ENCODE data around the gene RNU7-1. TPM values are rescaled to one million over a fixed set of nuclear protein-coding genes. Genes with fewer than 3 reads are reported as not detected.

The RNU7-1 gene
- total and polyA plus RNA-seq, 9 of the 15 experiments (the other 6 are each of a cell fraction or from before 2014, with no cell fraction given): not detected

DNA sequence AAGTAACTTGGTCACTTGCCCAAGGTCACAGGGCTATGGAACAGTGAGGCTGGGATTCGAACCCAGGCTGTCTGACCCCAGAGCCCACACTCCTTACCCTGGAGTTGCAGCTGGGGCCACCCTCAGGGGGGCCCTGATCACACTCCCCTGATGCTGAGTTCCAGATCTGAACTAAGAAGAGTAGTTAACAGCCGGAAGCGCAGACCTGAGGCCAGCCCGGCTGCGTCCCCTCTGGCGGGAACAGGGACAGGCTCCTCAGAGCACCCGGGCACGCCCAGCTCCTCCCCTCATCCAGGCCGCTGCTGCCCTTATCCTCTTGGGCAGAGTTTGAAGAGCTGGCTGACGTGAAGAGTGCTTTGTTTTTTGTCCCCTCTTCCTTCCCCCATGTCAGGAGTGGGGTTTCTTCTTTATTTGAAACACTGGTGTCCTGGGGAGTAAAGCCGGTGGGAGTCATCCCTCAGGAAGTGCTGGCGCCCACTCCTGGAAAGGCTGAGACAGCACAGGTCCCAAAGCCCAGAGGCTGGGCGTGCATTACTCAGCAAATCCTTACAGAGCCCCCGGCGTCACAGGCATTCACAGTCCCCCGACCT is 18.2 kb downstream of the RNU7-1 start (continued):
- peak; percentile 66; the same call in 1 of the 2 replicates for TF ChIP-seq POLR2AphosphoS5 (IDR thresholded peaks at IDR 0.05; ENCODE audit: control insufficient read depth, insufficient read depth, low read depth, low read length)
- no peak for TF ChIP-seq CSDE1 (IDR thresholded peaks at IDR 0.05)
- peak; percentile 79 for TF ChIP-seq MAFF (IDR thresholded peaks at IDR 0.05; ENCODE audit: low read length)
- TF ChIP-seq BRD4 (IDR thresholded peaks at IDR 0.05): no peak
- no peak for TF ChIP-seq ELF4 (CRISPR knock-in tag; IDR thresholded peaks at IDR 0.05)
- TF ChIP-seq ZNF561 (CRISPR knock-in tag; conservative IDR thresholded peaks at IDR 0.05): no peak
- TF ChIP-seq, protein P1, sequence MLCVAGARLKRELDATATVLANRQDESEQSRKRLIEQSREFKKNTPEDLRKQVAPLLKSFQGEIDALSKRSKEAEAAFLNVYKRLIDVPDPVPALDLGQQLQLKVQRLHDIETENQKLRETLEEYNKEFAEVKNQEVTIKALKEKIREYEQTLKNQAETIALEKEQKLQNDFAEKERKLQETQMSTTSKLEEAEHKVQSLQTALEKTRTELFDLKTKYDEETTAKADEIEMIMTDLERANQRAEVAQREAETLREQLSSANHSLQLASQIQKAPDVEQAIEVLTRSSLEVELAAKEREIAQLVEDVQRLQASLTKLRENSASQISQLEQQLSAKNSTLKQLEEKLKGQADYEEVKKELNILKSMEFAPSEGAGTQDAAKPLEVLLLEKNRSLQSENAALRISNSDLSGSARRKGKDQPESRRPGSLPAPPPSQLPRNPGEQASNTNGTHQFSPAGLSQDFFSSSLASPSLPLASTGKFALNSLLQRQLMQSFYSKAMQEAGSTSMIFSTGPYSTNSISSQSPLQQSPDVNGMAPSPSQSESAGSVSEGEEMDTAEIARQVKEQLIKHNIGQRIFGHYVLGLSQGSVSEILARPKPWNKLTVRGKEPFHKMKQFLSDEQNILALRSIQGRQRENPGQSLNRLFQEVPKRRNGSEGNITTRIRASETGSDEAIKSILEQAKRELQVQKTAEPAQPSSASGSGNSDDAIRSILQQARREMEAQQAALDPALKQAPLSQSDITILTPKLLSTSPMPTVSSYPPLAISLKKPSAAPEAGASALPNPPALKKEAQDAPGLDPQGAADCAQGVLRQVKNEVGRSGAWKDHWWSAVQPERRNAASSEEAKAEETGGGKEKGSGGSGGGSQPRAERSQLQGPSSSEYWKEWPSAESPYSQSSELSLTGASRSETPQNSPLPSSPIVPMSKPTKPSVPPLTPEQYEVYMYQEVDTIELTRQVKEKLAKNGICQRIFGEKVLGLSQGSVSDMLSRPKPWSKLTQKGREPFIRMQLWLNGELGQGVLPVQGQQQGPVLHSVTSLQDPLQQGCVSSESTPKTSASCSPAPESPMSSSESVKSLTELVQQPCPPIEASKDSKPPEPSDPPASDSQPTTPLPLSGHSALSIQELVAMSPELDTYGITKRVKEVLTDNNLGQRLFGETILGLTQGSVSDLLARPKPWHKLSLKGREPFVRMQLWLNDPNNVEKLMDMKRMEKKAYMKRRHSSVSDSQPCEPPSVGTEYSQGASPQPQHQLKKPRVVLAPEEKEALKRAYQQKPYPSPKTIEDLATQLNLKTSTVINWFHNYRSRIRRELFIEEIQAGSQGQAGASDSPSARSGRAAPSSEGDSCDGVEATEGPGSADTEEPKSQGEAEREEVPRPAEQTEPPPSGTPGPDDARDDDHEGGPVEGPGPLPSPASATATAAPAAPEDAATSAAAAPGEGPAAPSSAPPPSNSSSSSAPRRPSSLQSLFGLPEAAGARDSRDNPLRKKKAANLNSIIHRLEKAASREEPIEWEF (CRISPR knock-in tag; IDR thresholded peaks at IDR 0.05): no peak
- no peak for TF ChIP-seq THRAP3 (IDR thresholded peaks at IDR 0.05; ENCODE audit: borderline replicate concordance)
- TF ChIP-seq NR1H2 (CRISPR knock-in tag; IDR thresholded peaks at IDR 0.05): peak; percentile 74; the same call in 1 of the 2 replicates
- TF ChIP-seq NRF1 (conservative IDR thresholded peaks at IDR 0.05 in 1 of 2, IDR thresholded peaks at IDR 0.05 in 1 of 2): peak; percentile 56 to 61
- TF ChIP-seq NR2F6 (CRISPR knock-in tag; IDR thresholded peaks at IDR 0.05): no peak
- TF ChIP-seq RCOR1 (IDR thresholded peaks at IDR 0.05; ENCODE audit: borderline replicate concordance in 1 of 2, low read depth in 2 of 2, low read length in 2 of 2): 0 out of 4 replicates have a peak, but pooled peaks of 1 of the 2 experiments have one; percentile 13
- TF ChIP-seq PYGO2 (tag; IDR thresholded peaks at IDR 0.05): no peak
- TF ChIP-seq, protein P2, sequence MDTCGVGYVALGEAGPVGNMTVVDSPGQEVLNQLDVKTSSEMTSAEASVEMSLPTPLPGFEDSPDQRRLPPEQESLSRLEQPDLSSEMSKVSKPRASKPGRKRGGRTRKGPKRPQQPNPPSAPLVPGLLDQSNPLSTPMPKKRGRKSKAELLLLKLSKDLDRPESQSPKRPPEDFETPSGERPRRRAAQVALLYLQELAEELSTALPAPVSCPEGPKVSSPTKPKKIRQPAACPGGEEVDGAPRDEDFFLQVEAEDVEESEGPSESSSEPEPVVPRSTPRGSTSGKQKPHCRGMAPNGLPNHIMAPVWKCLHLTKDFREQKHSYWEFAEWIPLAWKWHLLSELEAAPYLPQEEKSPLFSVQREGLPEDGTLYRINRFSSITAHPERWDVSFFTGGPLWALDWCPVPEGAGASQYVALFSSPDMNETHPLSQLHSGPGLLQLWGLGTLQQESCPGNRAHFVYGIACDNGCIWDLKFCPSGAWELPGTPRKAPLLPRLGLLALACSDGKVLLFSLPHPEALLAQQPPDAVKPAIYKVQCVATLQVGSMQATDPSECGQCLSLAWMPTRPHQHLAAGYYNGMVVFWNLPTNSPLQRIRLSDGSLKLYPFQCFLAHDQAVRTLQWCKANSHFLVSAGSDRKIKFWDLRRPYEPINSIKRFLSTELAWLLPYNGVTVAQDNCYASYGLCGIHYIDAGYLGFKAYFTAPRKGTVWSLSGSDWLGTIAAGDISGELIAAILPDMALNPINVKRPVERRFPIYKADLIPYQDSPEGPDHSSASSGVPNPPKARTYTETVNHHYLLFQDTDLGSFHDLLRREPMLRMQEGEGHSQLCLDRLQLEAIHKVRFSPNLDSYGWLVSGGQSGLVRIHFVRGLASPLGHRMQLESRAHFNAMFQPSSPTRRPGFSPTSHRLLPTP (IDR thresholded peaks at IDR 0.05; ENCODE audit: borderline replicate concordance, extremely low read depth, insufficient read length): peak; percentile 44
- no peak for TF ChIP-seq BCL6 (CRISPR knock-in tag; IDR thresholded peaks at IDR 0.05)
- TF ChIP-seq, protein P3, sequence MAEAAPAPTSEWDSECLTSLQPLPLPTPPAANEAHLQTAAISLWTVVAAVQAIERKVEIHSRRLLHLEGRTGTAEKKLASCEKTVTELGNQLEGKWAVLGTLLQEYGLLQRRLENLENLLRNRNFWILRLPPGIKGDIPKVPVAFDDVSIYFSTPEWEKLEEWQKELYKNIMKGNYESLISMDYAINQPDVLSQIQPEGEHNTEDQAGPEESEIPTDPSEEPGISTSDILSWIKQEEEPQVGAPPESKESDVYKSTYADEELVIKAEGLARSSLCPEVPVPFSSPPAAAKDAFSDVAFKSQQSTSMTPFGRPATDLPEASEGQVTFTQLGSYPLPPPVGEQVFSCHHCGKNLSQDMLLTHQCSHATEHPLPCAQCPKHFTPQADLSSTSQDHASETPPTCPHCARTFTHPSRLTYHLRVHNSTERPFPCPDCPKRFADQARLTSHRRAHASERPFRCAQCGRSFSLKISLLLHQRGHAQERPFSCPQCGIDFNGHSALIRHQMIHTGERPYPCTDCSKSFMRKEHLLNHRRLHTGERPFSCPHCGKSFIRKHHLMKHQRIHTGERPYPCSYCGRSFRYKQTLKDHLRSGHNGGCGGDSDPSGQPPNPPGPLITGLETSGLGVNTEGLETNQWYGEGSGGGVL (CRISPR knock-in tag; IDR thresholded peaks at IDR 0.05): no peak
- TF ChIP-seq ZKSCAN8 (CRISPR knock-in tag; IDR thresholded peaks at IDR 0.05): no peak
- TF ChIP-seq TAL1 (IDR thresholded peaks at IDR 0.05): no peak
- TF ChIP-seq ZNF584 (CRISPR knock-in tag; IDR thresholded peaks at IDR 0.05; ENCODE audit: low read depth): no peak
- TF ChIP-seq HDGF (IDR thresholded peaks at IDR 0.05): no peak

Measured in K562 (cell line).